ENCODE measurements around the gene ZGPAT. TPM values are rescaled to one million over a fixed set of nuclear protein-coding genes. Genes with fewer than 3 reads are reported as not detected.

ZGPAT gene
- total and polyA plus RNA-seq, 2 of the 8 experiments (the other 6 are each of a cell fraction or from before 2014, with no cell fraction given), result 14.5 to 21.4 TPM

- TF ChIP-seq TAF1 (IDR thresholded peaks at IDR 0.05; ENCODE audit: low read depth, low read length), result no peak
These were observed 3.3 kb downstream of the ZGPAT start (continued) for GRCh38 chr20:63711085-63711645.

All from H1 (cell line).